HepG2 (cell line): ENCODE results near the gene PPP2R5D. TPM values are rescaled to one million over a fixed set of nuclear protein-coding genes. Genes with fewer than 3 reads are reported as not detected.

Source experiments
- ARNT2 ChIP-seq: sonication (generic); formaldehyde crosslinking; IDR thresholded peaks from 2 replicates; pipeline ENCODE4 v1.8.0; 2022; ENCODE audit warnings: mild to moderate bottlenecking, low read depth, missing genetic modification reagents, moderate library complexity
- BCL6 ChIP-seq: IDR thresholded peaks from 2 replicates; pipeline ENCODE4 v1.6.1; 2016; ENCODE audit warnings: missing genetic modification reagents, missing compliant biosample characterization
- ERF ChIP-seq: IDR thresholded peaks from 2 replicates; pipeline ENCODE4 v1.6.1; 2018; ENCODE audit warnings: missing biosample characterization, missing genetic modification reagents
- IRF2 ChIP-seq: IDR thresholded peaks from 2 replicates; pipeline ENCODE4 v1.6.1; 2018; ENCODE audit warnings: missing genetic modification reagents, missing compliant biosample characterization
- NCOA1 ChIP-seq: sonication (generic); formaldehyde crosslinking; IDR thresholded peaks from 2 replicates; pipeline ENCODE4 v1.9.0; 2021; ENCODE audit warnings: missing genetic modification reagents
- POLR2AphosphoS2 ChIP-seq: IDR thresholded peaks from 2 replicates; pipeline ENCODE4 v1.6.1; 2011; ENCODE audit warnings: low read depth, low read length, improper control_type of control experiment
- SRSF4 ChIP-seq: fragments of 200-400 bp; formaldehyde crosslinking; IDR thresholded peaks from one replicate; pipeline ENCODE4 v1.6.1; 2018; ENCODE audit warnings: mild to moderate bottlenecking, low read depth, low read length, moderate library complexity; ENCODE audit not compliant: poor library complexity, severe bottlenecking
- ZNF160 ChIP-seq: sonication (generic); formaldehyde crosslinking; IDR thresholded peaks from 2 replicates; pipeline ENCODE4 v1.8.0; 2022; ENCODE audit warnings: mild to moderate bottlenecking, inconsistent platforms, missing genetic modification reagents
- ZNF260 ChIP-seq: sonication (generic); formaldehyde crosslinking; IDR thresholded peaks from 2 replicates; pipeline ENCODE4 v1.4.0; 2020; ENCODE audit warnings: missing genetic modification reagents, low read depth, mild to moderate bottlenecking, borderline replicate concordance
- ZNF737 ChIP-seq: sonication (generic); formaldehyde crosslinking; IDR thresholded peaks from 2 replicates; pipeline ENCODE4 v1.5.0; 2020; ENCODE audit warnings: missing genetic modification reagents, mild to moderate bottlenecking, borderline replicate concordance
- polyA plus RNA-seq, 8 experiments: library from polyadenylated mRNA; depleted of rRNA in 3 of 8; stranded (reverse) in 7 of 8; unstranded in 1 of 8; fragments of >200 nt; fragmentation: Illumina TruSeq in 4 of 8; extraction: Trizol in 4 of 8; gene quantifications; 2 replicates each; pipeline versions ENCODE4 v1.2.1 to v1.2.3, GENCODE V29; 2011 to 2016; ENCODE audit warnings: low read depth in 4 of 8, missing spikeins in 1 of 8, mixed read lengths in 1 of 8; ENCODE audit not compliant: insufficient read depth in 1 of 8
- total RNA-seq, 5 experiments: library from RNA; depleted of rRNA; stranded (reverse); fragments of >200 nt; fragmentation: Illumina TruSeq; extraction: Trizol; gene quantifications; 2 replicates each; pipeline ENCODE4 v1.2.3, GENCODE V29; 2016; ENCODE audit warnings: low read depth in 1 of 5
- TF ChIP-seq, protein P1 (sequence below): sonication (generic); formaldehyde crosslinking; IDR thresholded peaks from 2 replicates; pipeline ENCODE4 v1.5.0; 2020; ENCODE audit warnings: mild to moderate bottlenecking, missing genetic modification reagents, borderline replicate concordance
- TF ChIP-seq, protein P2 (sequence below): sonication (generic); formaldehyde crosslinking; IDR thresholded peaks from 2 replicates; pipeline ENCODE4 v1.5.1; 2020; ENCODE audit warnings: mild to moderate bottlenecking, missing genetic modification reagents, borderline replicate concordance
- TF ChIP-seq, protein P3 (sequence below): sonication (generic); formaldehyde crosslinking; IDR thresholded peaks from 2 replicates; pipeline ENCODE4 v1.4.0; 2020; ENCODE audit warnings: missing genetic modification reagents, mild to moderate bottlenecking, borderline replicate concordance
- TF ChIP-seq, protein P4 (sequence below): sonication (generic); formaldehyde crosslinking; IDR thresholded peaks from 2 replicates; pipeline ENCODE4 v1.4.0; 2020; ENCODE audit warnings: low read depth, missing genetic modification reagents

The PPP2R5D gene
- total and polyA plus RNA-seq, 2 of the 13 experiments (the other 11 are each of a cell fraction or from before 2014, with no cell fraction given), result 53.7 to 60.4 TPM

DNA sequence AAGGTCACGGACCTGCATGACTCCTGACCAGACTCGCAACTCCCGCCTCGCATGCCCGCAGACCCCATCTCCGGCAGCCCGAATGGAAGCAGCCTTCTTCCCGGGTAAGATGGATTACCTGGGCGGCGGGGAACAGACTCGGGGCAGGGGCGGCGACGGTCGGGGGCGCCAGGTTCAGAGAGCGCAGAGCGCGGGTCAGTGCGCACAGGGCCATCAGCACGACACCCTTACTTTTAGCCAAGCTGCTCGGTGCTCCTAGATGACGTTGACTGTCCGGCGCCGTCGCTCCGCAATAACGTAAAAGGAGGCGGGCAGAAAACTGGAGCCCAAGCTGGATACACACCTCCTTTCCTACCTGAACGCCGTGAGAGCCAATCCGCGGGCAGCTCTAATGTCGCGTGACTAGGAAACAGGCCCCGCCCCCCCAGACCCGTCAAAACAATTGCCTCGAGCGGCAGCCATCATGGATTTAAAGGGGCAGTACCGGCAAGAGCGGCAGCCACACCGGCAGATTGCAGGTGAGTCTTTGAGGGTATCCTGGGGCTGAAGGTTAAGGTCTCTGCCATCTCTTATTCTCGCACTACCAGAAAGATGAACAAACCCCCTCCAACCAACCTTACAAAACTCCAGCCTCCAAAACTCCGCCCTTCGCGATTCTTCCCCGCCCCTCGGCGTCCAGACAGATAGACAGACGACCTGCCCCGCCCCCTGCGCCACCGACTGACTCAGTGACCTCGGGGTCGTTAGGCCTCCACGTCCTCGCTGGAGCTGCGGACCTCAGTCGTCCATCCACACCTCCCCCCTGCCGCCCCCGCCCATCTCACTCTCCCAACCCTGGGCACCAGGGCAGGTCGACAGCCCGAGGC is 75.0 kb downstream of the PPP2R5D start, which contains the start of the genes KLC4 and MRPL2 (continued):
- TF ChIP-seq SRSF4, result no peak
- TF ChIP-seq, protein P1, sequence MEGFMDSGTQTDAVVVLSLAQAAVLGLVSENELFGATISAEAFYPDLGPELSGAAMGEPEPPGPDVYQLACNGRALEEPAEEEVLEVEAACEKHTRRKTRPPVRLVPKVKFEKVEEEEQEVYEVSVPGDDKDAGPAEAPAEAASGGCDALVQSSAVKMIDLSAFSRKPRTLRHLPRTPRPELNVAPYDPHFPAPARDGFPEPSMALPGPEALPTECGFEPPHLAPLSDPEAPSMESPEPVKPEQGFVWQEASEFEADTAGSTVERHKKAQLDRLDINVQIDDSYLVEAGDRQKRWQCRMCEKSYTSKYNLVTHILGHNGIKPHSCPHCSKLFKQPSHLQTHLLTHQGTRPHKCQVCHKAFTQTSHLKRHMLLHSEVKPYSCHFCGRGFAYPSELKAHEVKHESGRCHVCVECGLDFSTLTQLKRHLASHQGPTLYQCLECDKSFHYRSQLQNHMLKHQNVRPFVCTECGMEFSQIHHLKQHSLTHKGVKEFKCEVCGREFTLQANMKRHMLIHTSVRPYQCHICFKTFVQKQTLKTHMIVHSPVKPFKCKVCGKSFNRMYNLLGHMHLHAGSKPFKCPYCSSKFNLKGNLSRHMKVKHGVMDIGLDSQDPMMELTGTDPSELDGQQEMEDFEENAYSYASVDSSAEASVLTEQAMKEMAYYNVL (CRISPR knock-in tag), result peak; percentile 47; the same call in 1 of the 2 replicates
- TF ChIP-seq ARNT2 (CRISPR knock-in tag), result no peak; the same call in 1 of the 2 replicates
- no peak for TF ChIP-seq POLR2AphosphoS2
- TF ChIP-seq, protein P2, sequence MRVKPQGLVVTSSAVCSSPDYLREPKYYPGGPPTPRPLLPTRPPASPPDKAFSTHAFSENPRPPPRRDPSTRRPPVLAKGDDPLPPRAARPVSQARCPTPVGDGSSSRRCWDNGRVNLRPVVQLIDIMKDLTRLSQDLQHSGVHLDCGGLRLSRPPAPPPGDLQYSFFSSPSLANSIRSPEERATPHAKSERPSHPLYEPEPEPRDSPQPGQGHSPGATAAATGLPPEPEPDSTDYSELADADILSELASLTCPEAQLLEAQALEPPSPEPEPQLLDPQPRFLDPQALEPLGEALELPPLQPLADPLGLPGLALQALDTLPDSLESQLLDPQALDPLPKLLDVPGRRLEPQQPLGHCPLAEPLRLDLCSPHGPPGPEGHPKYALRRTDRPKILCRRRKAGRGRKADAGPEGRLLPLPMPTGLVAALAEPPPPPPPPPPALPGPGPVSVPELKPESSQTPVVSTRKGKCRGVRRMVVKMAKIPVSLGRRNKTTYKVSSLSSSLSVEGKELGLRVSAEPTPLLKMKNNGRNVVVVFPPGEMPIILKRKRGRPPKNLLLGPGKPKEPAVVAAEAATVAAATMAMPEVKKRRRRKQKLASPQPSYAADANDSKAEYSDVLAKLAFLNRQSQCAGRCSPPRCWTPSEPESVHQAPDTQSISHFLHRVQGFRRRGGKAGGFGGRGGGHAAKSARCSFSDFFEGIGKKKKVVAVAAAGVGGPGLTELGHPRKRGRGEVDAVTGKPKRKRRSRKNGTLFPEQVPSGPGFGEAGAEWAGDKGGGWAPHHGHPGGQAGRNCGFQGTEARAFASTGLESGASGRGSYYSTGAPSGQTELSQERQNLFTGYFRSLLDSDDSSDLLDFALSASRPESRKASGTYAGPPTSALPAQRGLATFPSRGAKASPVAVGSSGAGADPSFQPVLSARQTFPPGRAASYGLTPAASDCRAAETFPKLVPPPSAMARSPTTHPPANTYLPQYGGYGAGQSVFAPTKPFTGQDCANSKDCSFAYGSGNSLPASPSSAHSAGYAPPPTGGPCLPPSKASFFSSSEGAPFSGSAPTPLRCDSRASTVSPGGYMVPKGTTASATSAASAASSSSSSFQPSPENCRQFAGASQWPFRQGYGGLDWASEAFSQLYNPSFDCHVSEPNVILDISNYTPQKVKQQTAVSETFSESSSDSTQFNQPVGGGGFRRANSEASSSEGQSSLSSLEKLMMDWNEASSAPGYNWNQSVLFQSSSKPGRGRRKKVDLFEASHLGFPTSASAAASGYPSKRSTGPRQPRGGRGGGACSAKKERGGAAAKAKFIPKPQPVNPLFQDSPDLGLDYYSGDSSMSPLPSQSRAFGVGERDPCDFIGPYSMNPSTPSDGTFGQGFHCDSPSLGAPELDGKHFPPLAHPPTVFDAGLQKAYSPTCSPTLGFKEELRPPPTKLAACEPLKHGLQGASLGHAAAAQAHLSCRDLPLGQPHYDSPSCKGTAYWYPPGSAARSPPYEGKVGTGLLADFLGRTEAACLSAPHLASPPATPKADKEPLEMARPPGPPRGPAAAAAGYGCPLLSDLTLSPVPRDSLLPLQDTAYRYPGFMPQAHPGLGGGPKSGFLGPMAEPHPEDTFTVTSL (CRISPR knock-in tag), result peak; percentile 56; the same call in 1 of the 2 replicates
- TF ChIP-seq, protein P3, sequence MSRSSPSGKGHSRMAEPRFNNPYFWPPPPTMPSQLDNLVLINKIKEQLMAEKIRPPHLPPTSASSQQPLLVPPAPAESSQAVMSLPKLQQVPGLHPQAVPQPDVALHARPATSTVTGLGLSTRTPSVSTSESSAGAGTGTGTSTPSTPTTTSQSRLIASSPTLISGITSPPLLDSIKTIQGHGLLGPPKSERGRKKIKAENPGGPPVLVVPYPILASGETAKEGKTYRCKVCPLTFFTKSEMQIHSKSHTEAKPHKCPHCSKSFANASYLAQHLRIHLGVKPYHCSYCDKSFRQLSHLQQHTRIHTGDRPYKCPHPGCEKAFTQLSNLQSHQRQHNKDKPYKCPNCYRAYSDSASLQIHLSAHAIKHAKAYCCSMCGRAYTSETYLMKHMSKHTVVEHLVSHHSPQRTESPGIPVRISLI (CRISPR knock-in tag), result 0 out of 2 replicates have a peak, but pooled peaks have one; percentile 26
- peak; percentile 41 for TF ChIP-seq IRF2 (CRISPR knock-in tag)
- TF ChIP-seq BCL6 (CRISPR knock-in tag), result peak; percentile 46; the same call in 1 of the 2 replicates
- no peak for TF ChIP-seq ZNF737 (CRISPR knock-in tag)
- peak; percentile 32; the same call in 1 of the 2 replicates for TF ChIP-seq ZNF160
- peak; percentile 71; the same call in 1 of the 2 replicates for TF ChIP-seq ERF (CRISPR knock-in tag)
- TF ChIP-seq, protein P4, sequence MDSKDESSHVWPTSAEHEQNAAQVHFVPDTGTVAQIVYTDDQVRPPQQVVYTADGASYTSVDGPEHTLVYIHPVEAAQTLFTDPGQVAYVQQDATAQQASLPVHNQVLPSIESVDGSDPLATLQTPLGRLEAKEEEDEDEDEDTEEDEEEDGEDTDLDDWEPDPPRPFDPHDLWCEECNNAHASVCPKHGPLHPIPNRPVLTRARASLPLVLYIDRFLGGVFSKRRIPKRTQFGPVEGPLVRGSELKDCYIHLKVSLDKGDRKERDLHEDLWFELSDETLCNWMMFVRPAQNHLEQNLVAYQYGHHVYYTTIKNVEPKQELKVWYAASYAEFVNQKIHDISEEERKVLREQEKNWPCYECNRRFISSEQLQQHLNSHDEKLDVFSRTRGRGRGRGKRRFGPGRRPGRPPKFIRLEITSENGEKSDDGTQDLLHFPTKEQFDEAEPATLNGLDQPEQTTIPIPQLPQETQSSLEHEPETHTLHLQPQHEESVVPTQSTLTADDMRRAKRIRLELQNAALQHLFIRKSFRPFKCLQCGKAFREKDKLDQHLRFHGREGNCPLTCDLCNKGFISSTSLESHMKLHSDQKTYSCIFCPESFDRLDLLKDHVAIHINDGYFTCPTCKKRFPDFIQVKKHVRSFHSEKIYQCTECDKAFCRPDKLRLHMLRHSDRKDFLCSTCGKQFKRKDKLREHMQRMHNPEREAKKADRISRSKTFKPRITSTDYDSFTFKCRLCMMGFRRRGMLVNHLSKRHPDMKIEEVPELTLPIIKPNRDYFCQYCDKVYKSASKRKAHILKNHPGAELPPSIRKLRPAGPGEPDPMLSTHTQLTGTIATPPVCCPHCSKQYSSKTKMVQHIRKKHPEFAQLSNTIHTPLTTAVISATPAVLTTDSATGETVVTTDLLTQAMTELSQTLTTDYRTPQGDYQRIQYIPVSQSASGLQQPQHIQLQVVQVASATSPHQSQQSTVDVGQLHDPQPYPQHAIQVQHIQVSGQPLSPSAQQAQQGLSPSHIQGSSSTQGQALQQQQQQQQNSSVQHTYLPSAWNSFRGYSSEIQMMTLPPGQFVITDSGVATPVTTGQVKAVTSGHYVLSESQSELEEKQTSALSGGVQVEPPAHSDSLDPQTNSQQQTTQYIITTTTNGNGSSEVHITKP (CRISPR knock-in tag), result no peak; the same call in 1 of the 2 replicates
- 0 out of 2 replicates have a peak, but pooled peaks have one; percentile 32 for TF ChIP-seq NCOA1
- no peak for TF ChIP-seq ZNF260
